Effector memory CD8-positive, alpha-beta T cell (primary cell): ENCODE data around the gene DPH7.
"Not testable (repeated sequence)": the region's sequence is repeated elsewhere in the genome, so short reads cannot be mapped to it uniquely, and the experiment has no call there.

ENCODE experiments used
- ATAC-seq: fragments of 150-1000 bp; cut with Tn5 transposase; replicated peaks from 2 replicates; pipeline ENCODE4 v1.10.0; 2021; ENCODE audit warnings: mild to moderate bottlenecking, moderate library complexity
- DNase-seq, 3 experiments: peaks; one replicate each; pipeline ENCODE4 v3.0.0; 2021
- H3K27ac Mint-ChIP-seq, 2 donors: one replicate each; pipeline ENCODE4 v1.8.0; 2022; ENCODE audit warnings: mild to moderate bottlenecking in 2 of 2, mixed read lengths in 2 of 2, moderate library complexity in 2 of 2
- H3K27me3 Mint-ChIP-seq, 2 donors: one replicate each; pipeline ENCODE4 v1.8.0; 2022; ENCODE audit warnings: mixed read lengths in 2 of 2
- H3K36me3 Mint-ChIP-seq: one replicate; pipeline ENCODE4 v1.8.0; 2022; ENCODE audit warnings: mild to moderate bottlenecking, moderate library complexity, mixed read lengths; ENCODE audit not compliant: insufficient read depth
- H3K4me1 Mint-ChIP-seq, 2 donors: one replicate each; pipeline ENCODE4 v1.8.0; 2022; ENCODE audit warnings: low read depth in 2 of 2, mixed read lengths in 2 of 2
- H3K4me3 Mint-ChIP-seq, 2 donors: one replicate each; pipeline ENCODE4 v1.8.0; 2022; ENCODE audit warnings: mild to moderate bottlenecking in 2 of 2, mixed read lengths in 2 of 2, moderate library complexity in 2 of 2
- H3K9me3 Mint-ChIP-seq, 2 donors: one replicate each; pipeline ENCODE4 v1.8.0; 2022; ENCODE audit warnings: mixed read lengths in 2 of 2

The DPH7 gene

GRCh38 chr9:137524161-137524980, 54.4 kb downstream of the DPH7 start:
- H3K27ac Mint-ChIP-seq = no peak overlapping the region
- DNase-seq (no peak), ATAC-seq (no peak)
- H3K9me3 Mint-ChIP-seq = no peaks in the 10 kb centered on the region
- no peaks in the 10 kb centered on the region for H3K36me3 Mint-ChIP-seq
- H3K4me1 Mint-ChIP-seq = peaks cover 3 to 5% of the 10 kb centered on the region in 2 donors
- H3K4me3 Mint-ChIP-seq = no peak overlapping the region
- no peaks in the 10 kb centered on the region for H3K27me3 Mint-ChIP-seq

GRCh38 chr9:137522746-137523455, 55.8 kb downstream of the DPH7 start:
- DNase-seq = no peak
- Mint-ChIP-seq H3K9me3 (no peaks in the 10 kb centered on the region), H3K36me3 (no peaks in the 10 kb centered on the region), H3K4me1 (peaks cover 3 to 5% of the 10 kb centered on the region in 2 donors), H3K4me3 (no peak overlapping the region), H3K27ac (no peak overlapping the region), H3K27me3 (no peaks in the 10 kb centered on the region)
- no peak for ATAC-seq

- no peak for ATAC-seq
- DNase-seq = no peak
- no peaks in the 10 kb centered on the region for H3K36me3 Mint-ChIP-seq
Measured at GRCh38 chr9:137521405-137521985, 57.2 kb downstream of the DPH7 start.

GRCh38 chr9:137520614-137521404, 57.9 kb downstream of the DPH7 start:
- Mint-ChIP-seq H3K27me3 (no peaks in the 10 kb centered on the region), H3K9me3 (no peaks in the 10 kb centered on the region), H3K27ac (no peak overlapping the region), H3K4me1 (peaks cover 3 to 5% of the 10 kb centered on the region in 2 donors), H3K4me3 (no peak overlapping the region), H3K36me3 (no peaks in the 10 kb centered on the region)
- ATAC-seq = no peak
- no peak for DNase-seq

More at GRCh38 chr9:137521405-137521985, 57.2 kb downstream of the DPH7 start:
- no peaks in the 10 kb centered on the region for H3K27me3 Mint-ChIP-seq
- no peaks in the 10 kb centered on the region for H3K9me3 Mint-ChIP-seq
- H3K4me1 Mint-ChIP-seq = peaks cover 3 to 5% of the 10 kb centered on the region in 2 donors
- H3K4me3 Mint-ChIP-seq = no peak overlapping the region
- no peak overlapping the region for H3K27ac Mint-ChIP-seq

- Mint-ChIP-seq H3K27me3 (no peaks in the 10 kb centered on the region), H3K36me3 (no peaks in the 10 kb centered on the region), H3K9me3 (no peaks in the 10 kb centered on the region), H3K4me3 (no peak overlapping the region), H3K4me1 (no peaks in the 10 kb centered on the region), H3K27ac (no peak overlapping the region)
- ATAC-seq (no peak), DNase-seq (no peak)
Measured at GRCh38 chr9:137519553-137519952, 59.2 kb downstream of the DPH7 start.

GRCh38 chr9:137518661-137519459, 59.9 kb downstream of the DPH7 start:
- not testable (repeated sequence) for H3K4me3 Mint-ChIP-seq, ATAC-seq, H3K36me3 Mint-ChIP-seq, DNase-seq, H3K4me1 Mint-ChIP-seq, H3K9me3 Mint-ChIP-seq, H3K27ac Mint-ChIP-seq, H3K27me3 Mint-ChIP-seq

- DNase-seq (no peak), ATAC-seq (no peak)
- H3K4me1 Mint-ChIP-seq = peaks cover 4 to 6% of the 10 kb centered on the region in 2 donors
- H3K9me3 Mint-ChIP-seq = no peaks in the 10 kb centered on the region
- H3K27ac Mint-ChIP-seq = no peak overlapping the region
- no peaks in the 10 kb centered on the region for H3K27me3 Mint-ChIP-seq
- H3K4me3 Mint-ChIP-seq = no peak overlapping the region
- H3K36me3 Mint-ChIP-seq = no peaks in the 10 kb centered on the region
Measured at GRCh38 chr9:137516144-137516917, 62.4 kb downstream of the DPH7 start.

GRCh38 chr9:137515338-137515724, 63.4 kb downstream of the DPH7 start:
- H3K36me3 Mint-ChIP-seq = no peaks in the 10 kb centered on the region
- H3K9me3 Mint-ChIP-seq = no peaks in the 10 kb centered on the region
- DNase-seq (no peak), ATAC-seq (no peak)
- H3K4me1 Mint-ChIP-seq = peaks cover 4 to 6% of the 10 kb centered on the region in 2 donors
- no peaks in the 10 kb centered on the region for H3K27me3 Mint-ChIP-seq
- H3K27ac Mint-ChIP-seq = no peak overlapping the region
- no peak overlapping the region for H3K4me3 Mint-ChIP-seq

- no peak overlapping the region for H3K27ac Mint-ChIP-seq
- peaks cover 4 to 6% of the 10 kb centered on the region in 2 donors for H3K4me1 Mint-ChIP-seq
- no peak for ATAC-seq
- no peaks in the 10 kb centered on the region for H3K9me3 Mint-ChIP-seq
- H3K4me3 Mint-ChIP-seq = no peak overlapping the region
- DNase-seq = no peak
- H3K27me3 Mint-ChIP-seq = no peaks in the 10 kb centered on the region
- no peaks in the 10 kb centered on the region for H3K36me3 Mint-ChIP-seq
Measured at GRCh38 chr9:137514691-137515337, 63.9 kb downstream of the DPH7 start.

GRCh38 chr9:137513801-137514570, 64.7 kb downstream of the DPH7 start:
- Mint-ChIP-seq H3K4me3 (peak overlapping the region in 1 of 2 donors; percentile 54), H3K27ac (peak overlapping the region; percentile 16 to 19)
- peak; percentile 32 for ATAC-seq
- not testable (repeated sequence) for H3K9me3 Mint-ChIP-seq, H3K4me1 Mint-ChIP-seq, DNase-seq, H3K27me3 Mint-ChIP-seq, H3K36me3 Mint-ChIP-seq

GRCh38 chr9:137513136-137513535, 65.6 kb downstream of the DPH7 start:
- not testable (repeated sequence) for H3K36me3 Mint-ChIP-seq, DNase-seq, H3K4me1 Mint-ChIP-seq, ATAC-seq, H3K9me3 Mint-ChIP-seq, H3K27me3 Mint-ChIP-seq, H3K4me3 Mint-ChIP-seq
- peak overlapping the region in 1 of 2 donors; percentile 16 for H3K27ac Mint-ChIP-seq
